ENCODE data around the gene CPED1. TPM values are rescaled to one million over a fixed set of nuclear protein-coding genes. Genes with fewer than 3 reads are reported as not detected.
"Not testable (repeated sequence)": the region's sequence is repeated elsewhere in the genome, so short reads cannot be mapped to it uniquely, and the experiment has no call there.

CPED1 gene
- total RNA-seq, 5 donors from 2014 or later (not counting 1 experiment from before 2014, with no cell fraction given) = 0.73 to 1.4 (median 0.96) TPM; not detected in 2

DNA sequence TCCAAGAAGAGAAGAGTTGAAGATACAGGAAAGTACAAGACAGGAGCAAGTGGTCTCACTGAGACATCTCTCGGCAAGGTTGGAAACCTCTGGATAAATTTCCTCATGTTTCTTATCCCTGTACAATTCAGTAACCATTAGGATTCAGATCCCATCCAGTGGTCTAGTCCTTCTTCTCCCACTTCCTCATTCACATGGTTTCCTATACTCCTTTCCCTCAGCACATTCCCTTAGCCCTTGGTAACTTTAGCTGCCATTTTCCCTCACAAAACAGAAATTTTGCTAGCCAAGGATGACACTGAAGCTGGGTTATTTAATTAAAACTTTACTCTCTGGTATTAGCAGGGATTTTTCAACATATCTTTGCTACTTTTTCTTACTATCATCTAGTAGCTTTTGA, 82.6 kb downstream of the CPED1 start:
- no peak overlapping the region for H3K27ac Mint-ChIP-seq
- DNase-seq = no peak
- no peaks in the 10 kb centered on the region for H3K36me3 ChIP-seq (ENCODE audit: control insufficient read depth in 2 of 2, extremely low read depth in 1 of 2, insufficient read depth in 1 of 2, low read length in 1 of 2)
- CTCF ChIA-PET = no interaction called here
- no peaks in the 10 kb centered on the region for H3K9me3 Mint-ChIP-seq
- POLR2A ChIA-PET = no interaction called here
- no peak for ATAC-seq (replicated peaks in 1 of 4)
- no peaks in the 10 kb centered on the region for H3K9me3 ChIP-seq
- 78% methylated on average over 1 of the region's 1 CpG for WGBS (ENCODE audit: insufficient coverage)
- no peak overlapping the region for H3K4me3 Mint-ChIP-seq
- no peak overlapping the region for H3K27ac ChIP-seq (ENCODE audit: low read length)
- H3K4me3 ChIP-seq (ENCODE audit: control insufficient read depth in 1 of 2, extremely low read depth in 1 of 2, low read length in 1 of 2) = no peak overlapping the region
- no peaks in the 10 kb centered on the region for H3K4me1 ChIP-seq (ENCODE audit: control insufficient read depth in 1 of 2, extremely low read depth in 1 of 2, insufficient read depth in 2 of 2, low read length in 2 of 2)
- H3K4me1 Mint-ChIP-seq = no peaks in the 10 kb centered on the region
- H3K36me3 Mint-ChIP-seq = no peaks in the 10 kb centered on the region
- H3K27me3 Mint-ChIP-seq = peaks cover 12 to 23% of the 10 kb centered on the region in 2 donors
- no peaks in the 10 kb centered on the region for H3K27me3 ChIP-seq (replicated peaks in 1 of 2; ENCODE audit: control insufficient read depth in 2 of 2, extremely low read depth in 1 of 2, insufficient read depth in 2 of 2, low read length in 1 of 2)

DNA sequence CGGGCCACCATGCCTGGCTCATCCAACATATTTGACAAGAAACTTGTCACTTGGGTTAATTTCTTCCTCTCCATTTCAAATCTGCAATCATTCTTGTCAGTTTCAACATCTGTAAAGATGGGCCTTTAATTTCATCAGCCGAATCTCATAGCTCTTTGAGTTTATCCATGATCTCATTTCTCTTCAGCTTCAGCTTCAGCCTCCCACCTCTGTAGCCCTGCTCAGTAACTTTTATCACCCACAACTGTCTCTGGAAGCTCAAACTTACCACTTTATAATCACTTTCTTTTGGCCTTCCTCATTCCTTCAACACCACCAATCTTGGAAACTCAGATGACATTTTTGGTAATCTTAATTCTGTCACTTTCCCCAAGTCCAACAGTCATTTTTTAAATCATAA, 83.2 kb downstream of the CPED1 start:
- DNase-seq (no peak), ATAC-seq (replicated peaks in 1 of 4) (no peak)
- Mint-ChIP-seq H3K27me3 (peaks cover 12 to 27% of the 10 kb centered on the region in 2 donors), H3K27ac (no peak overlapping the region), H3K4me3 (no peak overlapping the region), H3K9me3 (no peaks in the 10 kb centered on the region), H3K4me1 (no peaks in the 10 kb centered on the region), H3K36me3 (no peaks in the 10 kb centered on the region)
- H3K36me3 ChIP-seq (ENCODE audit: control insufficient read depth in 2 of 2, extremely low read depth in 1 of 2, insufficient read depth in 1 of 2, low read length in 1 of 2) = no peaks in the 10 kb centered on the region
- ChIA-PET CTCF (interaction anchor here in 1 of 2 donors (0.6 kb wide), 1 partner anchor 26 kb away, joined by 6 read pairs; no protein-coding TSS in a partner anchor), POLR2A (no interaction called here)
- 44% methylated on average over 2 of the region's 2 CpGs for WGBS (ENCODE audit: insufficient coverage)
- H3K27ac ChIP-seq (ENCODE audit: low read length) = no peak overlapping the region
- no peaks in the 10 kb centered on the region for H3K4me1 ChIP-seq (ENCODE audit: control insufficient read depth in 1 of 2, extremely low read depth in 1 of 2, insufficient read depth in 2 of 2, low read length in 2 of 2)
- no peaks in the 10 kb centered on the region for H3K27me3 ChIP-seq (replicated peaks in 1 of 2; ENCODE audit: control insufficient read depth in 2 of 2, extremely low read depth in 1 of 2, insufficient read depth in 2 of 2, low read length in 1 of 2)
- no peak overlapping the region for H3K4me3 ChIP-seq (ENCODE audit: control insufficient read depth in 1 of 2, extremely low read depth in 1 of 2, low read length in 1 of 2)
- H3K9me3 ChIP-seq = no peaks in the 10 kb centered on the region

DNA sequence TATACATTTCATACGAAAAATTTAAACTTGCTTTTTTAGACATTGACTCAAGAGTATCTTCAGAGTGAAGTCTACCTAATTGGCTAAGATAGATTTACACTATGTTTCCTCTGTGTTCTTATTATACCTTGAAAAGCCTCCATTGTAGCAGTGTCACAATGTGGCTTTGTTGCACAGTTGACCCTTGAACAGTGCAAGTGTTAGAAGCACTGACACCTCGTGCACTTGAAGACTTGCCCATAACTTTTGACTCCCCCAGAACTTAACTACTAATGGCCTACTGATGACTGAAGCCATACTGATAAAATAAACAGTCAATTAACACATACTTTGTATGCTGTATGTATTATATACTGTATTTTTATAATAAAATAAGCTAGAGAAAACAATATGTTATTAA, 84.3 kb downstream of the CPED1 start:
- Mint-ChIP-seq H3K27me3 (peaks cover 14 to 33% of the 10 kb centered on the region in 2 donors), H3K36me3 (no peaks in the 10 kb centered on the region), H3K9me3 (no peaks in the 10 kb centered on the region), H3K27ac (no peak overlapping the region), H3K4me1 (no peaks in the 10 kb centered on the region), H3K4me3 (no peak overlapping the region)
- no CpG with 5 or more reads among the region's 2 CpGs for WGBS (ENCODE audit: insufficient coverage)
- DNase-seq = no peak
- Histone ChIP-seq H3K9me3 (no peaks in the 10 kb centered on the region), H3K27me3 (replicated peaks in 1 of 2; ENCODE audit: control insufficient read depth in 2 of 2, extremely low read depth in 1 of 2, insufficient read depth in 2 of 2, low read length in 1 of 2) (no peaks in the 10 kb centered on the region), H3K27ac (ENCODE audit: low read length) (no peak overlapping the region), H3K4me1 (ENCODE audit: control insufficient read depth in 1 of 2, extremely low read depth in 1 of 2, insufficient read depth in 2 of 2, low read length in 2 of 2) (no peaks in the 10 kb centered on the region), H3K4me3 (ENCODE audit: control insufficient read depth in 1 of 2, extremely low read depth in 1 of 2, low read length in 1 of 2) (no peak overlapping the region), H3K36me3 (ENCODE audit: control insufficient read depth in 2 of 2, extremely low read depth in 1 of 2, insufficient read depth in 1 of 2, low read length in 1 of 2) (no peaks in the 10 kb centered on the region)
- POLR2A ChIA-PET = no interaction called here
- CTCF ChIA-PET = interaction anchor here in 1 of 2 donors (0.9 kb wide), 1 partner anchor 9 kb away, joined by 3 read pairs; no protein-coding TSS in a partner anchor
- ATAC-seq (replicated peaks in 1 of 4) = no peak

DNA sequence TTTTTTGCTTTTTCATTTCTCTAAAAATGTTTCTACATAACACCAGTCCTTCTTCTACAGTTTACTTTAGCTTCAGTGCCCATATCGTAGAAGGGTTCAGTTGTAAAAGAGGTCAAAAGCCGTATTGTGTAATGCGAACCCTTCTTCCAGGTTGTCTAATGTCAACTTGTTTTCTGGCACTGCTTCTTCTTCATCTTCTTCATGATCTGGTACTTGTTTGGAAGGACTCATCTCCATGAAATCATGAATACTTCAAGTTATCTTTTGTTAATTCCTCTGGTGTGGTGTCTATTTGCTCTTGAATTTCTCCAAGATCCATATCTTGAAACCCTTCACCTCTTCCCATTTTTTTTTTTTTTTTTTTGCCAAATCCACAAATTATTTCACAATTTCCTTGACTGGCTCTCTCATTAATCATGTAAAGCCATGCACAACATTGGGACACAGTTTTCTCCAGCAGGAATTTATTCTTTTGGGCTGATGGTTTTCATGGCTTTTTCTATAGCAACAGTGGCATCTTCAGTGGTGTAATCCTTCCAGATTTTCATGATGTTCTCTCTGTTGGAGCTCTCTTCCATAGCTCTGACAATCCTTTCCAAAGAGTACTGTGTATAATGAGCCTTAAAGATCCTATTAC, 85.1 kb downstream of the CPED1 start:
- no peaks in the 10 kb centered on the region for H3K9me3 ChIP-seq
- CTCF ChIA-PET = interaction anchor here (0.6 to 0.9 kb wide), 6 partner anchors 8 to 404 kb away, joined by 3 to 6 read pairs (median 4); no protein-coding TSS in a partner anchor
- H3K27me3 ChIP-seq (replicated peaks in 1 of 2; ENCODE audit: control insufficient read depth in 2 of 2, extremely low read depth in 1 of 2, insufficient read depth in 2 of 2, low read length in 1 of 2) = no peaks in the 10 kb centered on the region

DNA sequence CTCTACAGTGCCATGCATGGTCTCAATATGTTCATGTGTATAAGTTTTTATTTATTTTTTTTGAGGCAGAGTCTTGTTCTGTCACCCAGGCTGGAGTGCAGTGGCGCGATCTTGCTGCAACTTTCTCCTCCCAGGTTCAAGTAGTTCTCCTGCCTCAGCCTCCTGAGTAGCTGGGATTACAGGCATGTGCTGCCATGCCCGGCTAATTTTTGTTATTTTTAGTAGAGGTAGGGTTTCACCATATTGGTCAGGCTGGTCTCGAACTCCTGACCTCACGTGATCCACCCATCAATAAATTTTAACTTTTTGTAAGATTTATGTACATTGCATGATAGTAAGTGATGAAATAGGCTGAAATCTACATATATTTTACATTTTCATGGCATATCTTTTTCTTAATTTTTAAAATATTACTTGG, 86.9 kb downstream of the CPED1 start:
- H3K27me3 Mint-ChIP-seq = peaks cover 19 to 39% of the 10 kb centered on the region in 2 donors
- H3K4me3 Mint-ChIP-seq; POLR2A ChIA-PET; H3K27me3 ChIP-seq (replicated peaks in 1 of 2; ENCODE audit: control insufficient read depth in 2 of 2, extremely low read depth in 1 of 2, insufficient read depth in 2 of 2, low read length in 1 of 2); H3K27ac Mint-ChIP-seq; H3K9me3 Mint-ChIP-seq; H3K4me1 Mint-ChIP-seq; H3K9me3 ChIP-seq; H3K4me1 ChIP-seq (ENCODE audit: control insufficient read depth in 1 of 2, extremely low read depth in 1 of 2, insufficient read depth in 2 of 2, low read length in 2 of 2); H3K4me3 ChIP-seq (ENCODE audit: control insufficient read depth in 1 of 2, extremely low read depth in 1 of 2, low read length in 1 of 2); H3K27ac ChIP-seq (ENCODE audit: low read length); H3K36me3 ChIP-seq (ENCODE audit: control insufficient read depth in 2 of 2, extremely low read depth in 1 of 2, insufficient read depth in 1 of 2, low read length in 1 of 2); ATAC-seq (replicated peaks in 1 of 4); H3K36me3 Mint-ChIP-seq; DNase-seq: not testable (repeated sequence)
- CTCF ChIA-PET = interaction anchor here in 1 of 2 donors (1.0 to 2.0 kb wide), 2 partner anchors 33 to 89 kb away, joined by 3 to 8 read pairs; no protein-coding TSS in a partner anchor
- WGBS (ENCODE audit: insufficient coverage) = 100% methylated on average over 2 of the region's 5 CpGs

More for the DNA sequence above, 85.1 kb downstream of the CPED1 start:
- H3K4me1 Mint-ChIP-seq = no peaks in the 10 kb centered on the region
- no peaks in the 10 kb centered on the region for H3K9me3 Mint-ChIP-seq
- H3K27ac Mint-ChIP-seq = no peak overlapping the region
- no peak overlapping the region for H3K4me3 ChIP-seq (ENCODE audit: control insufficient read depth in 1 of 2, extremely low read depth in 1 of 2, low read length in 1 of 2)
- H3K4me3 Mint-ChIP-seq = no peak overlapping the region
- DNase-seq = no peak
- H3K4me1 ChIP-seq (ENCODE audit: control insufficient read depth in 1 of 2, extremely low read depth in 1 of 2, insufficient read depth in 2 of 2, low read length in 2 of 2) = no peaks in the 10 kb centered on the region
- POLR2A ChIA-PET = no interaction called here
- H3K27ac ChIP-seq (ENCODE audit: low read length) = no peak overlapping the region
- H3K36me3 Mint-ChIP-seq = no peaks in the 10 kb centered on the region
- no peaks in the 10 kb centered on the region for H3K36me3 ChIP-seq (ENCODE audit: control insufficient read depth in 2 of 2, extremely low read depth in 1 of 2, insufficient read depth in 1 of 2, low read length in 1 of 2)
- WGBS (ENCODE audit: insufficient coverage) = no CpG with 5 or more reads among the region's 3 CpGs
- H3K27me3 Mint-ChIP-seq = peaks cover 17 to 38% of the 10 kb centered on the region in 2 donors
- ATAC-seq (replicated peaks in 1 of 4) = no peak

DNA sequence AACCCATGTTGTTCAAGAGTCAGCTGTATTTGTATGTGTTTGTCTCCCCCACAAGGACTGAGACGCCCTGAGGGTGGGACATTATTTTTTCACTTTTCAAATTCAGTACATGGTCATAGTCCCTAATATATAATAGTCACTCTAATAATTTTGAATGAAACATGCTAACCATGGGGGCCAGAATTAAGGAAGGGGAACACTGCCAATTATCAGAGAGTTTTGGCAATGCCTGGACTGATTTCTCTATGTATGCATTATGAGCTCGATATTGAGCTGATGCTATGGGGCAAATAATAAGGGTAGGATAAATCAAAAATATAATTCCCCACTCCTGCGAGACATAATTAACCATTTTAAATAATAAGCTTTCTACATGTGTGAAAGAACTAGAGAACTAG, 87.4 kb downstream of the CPED1 start:
- Mint-ChIP-seq H3K27ac (no peak overlapping the region), H3K4me1 (no peaks in the 10 kb centered on the region), H3K27me3 (peaks cover 17 to 37% of the 10 kb centered on the region in 2 donors), H3K36me3 (no peaks in the 10 kb centered on the region), H3K4me3 (no peak overlapping the region), H3K9me3 (no peaks in the 10 kb centered on the region)
- CTCF ChIA-PET = interaction anchor here (0.8 to 2.0 kb wide), 8 partner anchors 8 to 270 kb away, joined by 3 to 8 read pairs (median 3); no protein-coding TSS in a partner anchor
- WGBS (ENCODE audit: insufficient coverage) = no CpG with 5 or more reads among the region's 3 CpGs
- Histone ChIP-seq H3K27me3 (replicated peaks in 1 of 2; ENCODE audit: control insufficient read depth in 2 of 2, extremely low read depth in 1 of 2, insufficient read depth in 2 of 2, low read length in 1 of 2) (no peaks in the 10 kb centered on the region), H3K27ac (ENCODE audit: low read length) (no peak overlapping the region), H3K9me3 (no peaks in the 10 kb centered on the region), H3K4me3 (ENCODE audit: control insufficient read depth in 1 of 2, extremely low read depth in 1 of 2, low read length in 1 of 2) (no peak overlapping the region), H3K4me1 (ENCODE audit: control insufficient read depth in 1 of 2, extremely low read depth in 1 of 2, insufficient read depth in 2 of 2, low read length in 2 of 2) (no peaks in the 10 kb centered on the region), H3K36me3 (ENCODE audit: control insufficient read depth in 2 of 2, extremely low read depth in 1 of 2, insufficient read depth in 1 of 2, low read length in 1 of 2) (no peaks in the 10 kb centered on the region)
- POLR2A ChIA-PET = no interaction called here
- DNase-seq = no peak
- no peak for ATAC-seq (replicated peaks in 1 of 4)
